ENCODE results near the gene ENAH.
"Not testable (repeated sequence)": the region's sequence is repeated elsewhere in the genome, so short reads cannot be mapped to it uniquely, and the experiment has no call there.

The ENAH gene

GRCh38 chr1:225520587-225521227 is 132.2 kb downstream of the ENAH start:
- DNase-seq: no peak

GRCh38 chr1:225519166-225519863 is 133.6 kb downstream of the ENAH start:
- no peak for DNase-seq

- DNase-seq: no peak
Measured at GRCh38 chr1:225517697-225518096, 135.2 kb downstream of the ENAH start.

- DNase-seq: no peak
Measured at GRCh38 chr1:225517221-225517620, 135.7 kb downstream of the ENAH start.

GRCh38 chr1:225514671-225515081 is 138.2 kb downstream of the ENAH start:
- DNase-seq: no peak

- not testable (repeated sequence) for DNase-seq
Measured at GRCh38 chr1:225513576-225513975, 139.3 kb downstream of the ENAH start.

GRCh38 chr1:225511828-225512381 is 141.0 kb downstream of the ENAH start:
- no peak for DNase-seq

- DNase-seq: not testable (repeated sequence)
Measured at GRCh38 chr1:225510740-225511139, 142.2 kb downstream of the ENAH start.

GRCh38 chr1:225509770-225510169 is 143.2 kb downstream of the ENAH start:
- no peak for DNase-seq

GRCh38 chr1:225509376-225509707 is 143.6 kb downstream of the ENAH start:
- no peak for DNase-seq

- DNase-seq: no peak
Measured at GRCh38 chr1:225508538-225509375, 144.2 kb downstream of the ENAH start.

- DNase-seq: no peak
Measured at GRCh38 chr1:225506727-225507126, 146.2 kb downstream of the ENAH start.

- DNase-seq: no peak
Measured at GRCh38 chr1:225504776-225505175, 148.1 kb downstream of the ENAH start.

- no peak for DNase-seq
Measured at GRCh38 chr1:225500624-225501192, 152.2 kb downstream of the ENAH start.

GRCh38 chr1:225498549-225499136 is 154.3 kb downstream of the ENAH start:
- no peak for DNase-seq

GRCh38 chr1:225494789-225495359 is 158.0 kb downstream of the ENAH start:
- no peak for DNase-seq

- no peak for DNase-seq
Measured at GRCh38 chr1:225493591-225494246, 159.2 kb downstream of the ENAH start.

GRCh38 chr1:225488676-225489075 is 164.2 kb downstream of the ENAH start:
- DNase-seq: no peak

- DNase-seq: no peak
Measured at GRCh38 chr1:225486856-225487255, 166.1 kb downstream of the ENAH start.

- DNase-seq: no peak
Measured at GRCh38 chr1:225485991-225486530, 166.9 kb downstream of the ENAH start.

- DNase-seq: no peak
Measured at GRCh38 chr1:225485226-225485625, 167.7 kb downstream of the ENAH start.

Measured in GF-D8 (cell line).